ENCODE results near the gene FUOM.

FUOM gene

DNA sequence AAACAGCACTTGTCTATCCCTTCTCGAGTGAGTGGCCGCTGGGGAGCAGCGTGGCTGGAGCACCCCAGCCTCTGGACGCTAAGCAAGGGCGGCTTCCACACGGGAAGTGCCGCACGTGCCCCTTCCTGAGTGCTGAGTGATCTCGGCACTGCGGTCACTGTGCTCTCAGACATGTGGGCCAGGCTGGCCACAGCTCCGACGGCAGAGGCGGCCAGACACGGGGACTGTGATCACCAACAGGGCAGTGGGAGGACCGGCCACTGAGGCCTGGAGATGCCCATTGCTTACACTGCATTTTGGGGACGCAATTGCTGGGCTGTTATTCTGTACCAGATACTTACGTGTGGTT, 8.3 kb upstream of the FUOM start:
- no peak for DNase-seq

DNA sequence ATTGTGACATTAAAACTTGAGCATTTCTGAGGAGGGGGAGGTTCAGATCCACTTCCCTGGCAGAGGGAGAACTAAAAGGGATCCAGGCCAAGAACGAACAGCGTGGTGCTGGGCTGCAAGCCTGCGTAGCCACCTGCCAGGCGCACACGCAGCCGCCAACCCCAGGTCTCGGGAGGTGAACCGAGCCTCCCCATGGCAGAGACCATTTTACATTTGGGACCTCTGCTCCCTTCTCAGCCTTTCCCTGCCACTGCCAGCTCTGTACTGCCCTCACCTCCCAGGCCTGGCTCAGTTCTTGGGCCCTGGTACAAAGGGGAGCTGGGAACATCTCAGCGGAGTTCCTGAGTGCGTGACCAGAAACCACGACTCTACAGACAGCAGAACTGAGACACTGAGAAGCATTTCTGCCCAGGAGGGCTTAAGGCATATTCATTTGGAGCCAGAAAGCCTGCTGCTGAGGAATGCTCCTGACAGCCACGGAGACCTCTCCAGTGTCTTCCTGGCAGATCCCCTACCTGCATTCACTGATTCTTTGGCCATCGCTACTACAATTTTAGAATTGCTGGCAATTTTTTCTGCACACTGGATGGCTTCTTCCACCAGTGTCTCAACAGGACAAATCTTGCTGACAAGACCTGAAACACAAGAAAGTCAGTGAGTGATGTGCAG, 7.8 kb upstream of the FUOM start:
- DNase-seq: no peak

DNA sequence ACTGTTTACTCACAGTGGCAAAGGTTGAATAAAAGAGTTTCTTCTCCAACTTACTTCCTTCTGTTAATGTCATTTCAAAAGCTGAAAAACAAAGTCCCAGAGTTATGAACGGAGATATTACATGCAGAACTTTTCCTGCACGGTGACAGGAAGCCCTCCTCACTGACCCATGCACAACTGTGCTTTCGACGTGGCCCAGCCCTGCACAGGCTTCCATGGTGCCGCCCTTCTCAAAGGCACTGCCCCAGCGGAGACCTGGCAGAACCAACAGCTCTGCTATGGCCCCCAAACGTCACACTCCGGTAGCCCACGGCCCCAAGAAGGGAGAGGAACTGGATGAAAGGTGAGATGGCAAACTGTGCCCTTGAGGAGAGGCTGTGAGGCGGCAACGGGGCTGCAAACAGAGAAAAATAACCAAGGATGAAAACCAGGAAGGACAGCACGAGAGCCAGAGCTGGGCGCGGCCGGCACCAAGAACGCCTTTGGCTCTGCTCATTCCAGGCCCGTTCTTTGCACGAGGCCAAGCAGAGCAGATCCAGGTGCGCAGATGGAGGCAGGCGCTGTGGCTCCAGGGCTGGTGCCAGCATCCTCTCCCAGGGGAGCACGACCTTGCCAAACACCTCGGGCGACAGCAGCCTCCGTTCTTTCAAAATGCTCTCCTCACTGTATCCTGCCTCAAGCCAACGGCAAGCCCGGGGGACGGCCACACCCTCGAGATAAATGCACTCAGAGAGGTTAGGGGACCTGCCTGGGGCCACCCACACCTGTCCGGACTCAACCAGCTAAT, 7.0 kb upstream of the FUOM start:
- no peak for DNase-seq

DNA sequence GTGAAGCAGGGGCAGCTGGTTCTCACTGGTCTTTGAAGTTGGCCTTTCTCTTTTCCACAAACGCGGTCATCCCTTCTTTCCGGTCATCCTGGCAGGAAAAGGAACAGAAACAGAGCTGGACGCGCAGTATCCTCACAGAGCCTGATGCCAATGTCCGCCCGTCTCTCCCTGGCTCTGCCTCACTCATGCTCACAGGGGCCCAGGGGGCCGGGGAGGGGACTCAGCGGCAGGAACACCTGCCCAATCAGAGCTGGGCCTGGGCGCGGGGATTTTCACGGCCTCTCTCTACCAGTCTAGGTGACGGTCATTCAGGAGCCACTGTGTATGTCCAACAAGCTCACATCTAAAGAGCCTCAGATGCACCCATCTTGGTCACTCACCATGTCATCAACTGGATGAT, 5.0 kb upstream of the FUOM start:
- no peak for DNase-seq

DNA sequence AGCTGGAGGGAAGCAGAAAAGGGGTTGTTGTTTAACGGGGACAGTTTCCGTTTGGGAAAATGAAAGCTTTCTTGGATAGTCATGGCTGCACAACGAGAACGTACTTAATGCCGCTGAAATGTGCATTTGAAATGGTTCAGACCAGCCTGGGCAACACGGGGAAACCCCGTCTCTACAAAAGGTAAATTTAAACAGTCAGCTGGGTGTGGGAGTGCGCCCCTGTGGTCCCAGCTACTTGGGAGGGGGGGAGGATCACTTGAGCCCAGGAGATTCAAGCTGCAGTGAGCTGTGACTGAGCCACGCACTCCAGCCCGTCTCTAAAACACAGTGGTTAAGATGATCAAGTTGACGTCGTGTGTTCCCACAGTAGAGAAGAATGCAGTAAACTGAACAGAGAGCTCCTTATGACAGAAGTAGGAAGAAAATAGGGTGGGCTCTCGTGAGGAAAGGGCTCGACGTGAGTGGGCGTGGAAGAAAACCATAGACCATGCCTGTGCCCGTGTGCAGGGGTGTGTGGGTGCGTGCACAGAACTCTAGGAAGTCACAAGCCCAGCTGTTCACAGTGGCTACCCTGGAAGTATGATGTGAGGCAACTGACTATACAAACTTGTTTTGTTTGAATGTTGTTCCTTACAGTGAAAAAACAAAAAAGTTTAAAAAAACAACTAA, 4.1 kb upstream of the FUOM start:
- no peak for DNase-seq

DNA sequence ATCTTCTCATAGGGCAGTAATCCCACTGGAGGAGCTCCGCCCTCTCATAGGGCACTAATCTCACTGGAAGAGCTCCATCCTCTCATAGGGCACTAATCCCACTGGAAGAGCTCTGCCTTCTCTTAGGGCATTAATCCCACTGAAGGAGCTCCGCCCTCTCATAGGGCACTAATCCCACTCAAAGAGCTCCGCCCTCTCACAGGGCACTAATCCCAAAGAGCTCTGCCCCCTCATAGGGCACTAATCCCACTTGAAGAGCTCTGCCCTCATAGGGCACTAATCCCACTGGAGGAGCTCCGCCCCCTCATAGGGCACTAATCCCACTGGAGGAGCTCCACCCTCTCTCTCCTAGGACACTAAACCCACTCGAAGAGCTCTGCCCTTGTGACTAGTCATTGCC, 3.4 kb upstream of the FUOM start:
- no peak for DNase-seq

DNA sequence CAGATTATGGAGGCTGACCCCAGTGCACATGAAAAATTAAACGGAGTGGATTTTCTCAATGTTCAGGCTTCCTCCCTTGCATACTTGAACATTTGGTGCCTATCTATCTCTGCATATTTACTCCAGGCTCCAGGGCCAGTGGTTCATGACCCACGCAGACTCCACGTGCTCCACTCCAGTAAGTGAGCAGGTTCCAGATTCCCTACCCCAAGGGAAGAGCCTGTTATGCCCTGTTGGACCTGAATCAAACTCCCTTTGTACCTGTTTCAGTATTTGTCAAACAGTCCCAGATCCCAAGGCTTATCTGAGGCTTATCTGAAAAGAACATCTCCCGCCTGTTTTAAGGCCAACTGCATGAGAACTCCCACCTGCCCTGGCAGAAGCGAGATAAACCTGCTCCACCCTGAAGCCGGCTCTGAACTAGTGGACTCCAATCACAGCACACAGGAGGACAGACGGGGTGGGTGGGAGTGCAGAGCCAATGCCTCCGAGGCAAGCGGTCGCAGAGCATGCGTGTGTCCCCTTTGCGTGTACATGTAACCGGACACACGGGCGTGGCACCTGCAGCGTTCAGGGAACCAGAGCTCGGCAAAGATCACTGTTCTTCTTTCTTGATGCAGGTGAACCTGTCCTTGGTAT, 2.3 kb upstream of the FUOM start:
- DNase-seq: no peak

DNA sequence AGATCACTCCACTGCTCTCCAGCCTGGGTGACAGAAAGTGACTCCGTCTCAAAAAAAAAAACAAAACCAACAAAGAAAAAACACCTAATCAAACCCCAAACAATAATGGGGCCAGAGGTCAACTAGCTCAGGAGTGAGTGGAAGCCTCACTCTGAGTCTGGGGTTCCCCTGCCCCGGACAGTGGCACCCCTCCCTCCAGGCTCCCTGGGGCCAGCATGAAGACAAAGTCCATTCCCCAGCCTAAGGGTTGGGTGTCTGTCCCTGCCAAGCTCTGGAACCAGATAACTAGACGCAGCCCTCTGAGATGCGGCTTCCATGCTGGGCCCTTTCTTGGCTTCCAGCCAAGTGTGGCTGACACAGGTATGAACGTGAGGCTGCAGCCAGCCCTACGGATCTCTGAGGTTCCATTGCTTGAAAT, 1.7 kb upstream of the FUOM start:
- no peak for DNase-seq

DNA sequence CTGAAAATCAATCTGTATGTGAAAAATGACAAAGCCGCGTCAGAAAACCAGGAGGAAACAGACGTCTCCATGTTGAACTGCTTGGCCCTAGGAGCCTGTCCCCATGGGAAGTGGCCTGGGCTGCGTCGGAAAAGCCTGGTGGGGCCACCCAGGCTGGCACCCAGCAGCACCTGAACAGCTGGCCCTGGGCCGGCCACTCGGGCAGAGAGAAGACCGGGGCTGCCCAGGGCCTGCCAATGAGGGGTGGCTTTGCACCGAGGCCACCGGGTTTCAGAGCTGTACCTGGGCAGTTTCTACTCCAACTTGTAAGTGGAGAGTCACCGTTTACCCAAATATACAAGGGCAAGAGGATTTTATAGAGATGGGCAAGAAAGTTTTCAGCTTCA, 1.1 kb upstream of the FUOM start:
- no peak for DNase-seq

DNA sequence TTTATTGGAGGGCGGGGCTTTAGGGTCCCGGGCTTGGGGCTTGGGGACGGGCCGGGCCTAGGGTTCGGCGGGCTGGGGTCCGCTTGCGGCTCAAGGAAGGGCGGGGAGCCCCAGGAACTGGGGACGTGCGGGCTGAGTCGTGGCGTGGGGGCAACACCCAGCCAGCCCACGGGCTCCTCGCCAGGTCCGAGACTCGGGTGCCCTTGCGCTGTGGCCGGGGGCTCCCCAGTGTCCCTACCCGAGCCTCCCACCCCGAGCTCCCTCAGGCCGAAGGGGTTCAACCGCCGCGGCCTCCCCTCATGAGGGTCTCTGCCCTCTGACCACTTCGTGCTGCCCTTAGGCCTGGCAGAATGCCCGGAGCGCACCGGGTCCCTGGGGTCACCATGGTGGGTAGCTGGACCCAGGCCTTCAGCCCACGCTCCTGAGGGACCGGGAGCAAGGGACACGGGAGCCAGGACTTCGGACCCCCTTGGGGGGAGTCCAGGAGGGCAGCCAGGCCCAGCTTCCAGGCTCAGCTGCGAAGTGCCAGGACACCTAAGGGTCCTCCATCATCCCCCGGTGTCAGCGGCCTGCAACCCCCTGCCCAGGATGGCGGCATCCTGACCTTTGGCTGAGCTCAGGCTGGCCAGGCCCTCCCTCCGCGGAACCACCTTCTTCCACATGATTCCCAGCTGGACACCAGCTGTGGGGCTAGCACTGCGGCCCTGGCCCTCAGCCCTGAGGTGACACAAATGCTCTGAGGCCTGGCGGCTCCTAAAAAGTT, 524 bp upstream of the FUOM start:
- DNase-seq: no peak

DNA sequence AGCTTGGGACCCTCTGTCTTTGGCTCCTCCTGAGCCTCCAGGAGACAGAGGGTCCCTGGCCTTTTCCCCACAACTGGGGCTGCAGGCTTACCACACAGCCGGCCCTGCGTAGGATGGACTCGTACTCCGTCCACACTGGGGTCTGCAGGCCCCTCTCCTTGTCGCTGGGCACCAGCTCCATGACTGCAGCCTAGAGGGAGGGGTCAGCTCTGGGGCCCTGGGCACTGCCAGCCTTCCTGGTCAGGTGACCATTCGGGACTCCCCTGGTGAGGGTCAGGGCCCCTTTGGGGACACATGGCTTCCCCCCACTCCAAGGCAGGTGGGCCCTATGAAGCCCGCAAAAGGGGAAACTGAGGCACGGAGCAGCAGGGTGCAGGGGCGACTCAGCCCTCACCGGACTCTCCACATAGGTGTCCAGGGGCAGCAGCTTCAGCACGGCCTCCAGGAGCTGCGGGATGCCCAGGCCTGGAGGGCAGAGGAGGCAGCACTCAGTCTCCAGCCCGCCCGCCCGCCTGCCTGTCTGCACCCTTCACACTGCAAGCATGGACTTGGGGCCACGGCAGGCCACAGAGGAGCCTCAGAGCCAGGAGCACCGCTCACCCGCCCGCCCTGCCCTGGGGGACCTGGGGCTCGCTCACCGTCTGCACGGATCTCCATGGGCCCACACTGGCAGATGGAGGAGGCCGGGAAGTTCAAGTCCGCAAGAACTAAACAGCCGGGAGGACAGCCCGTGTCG, 1.1 kb downstream of the FUOM start:
- DNase-seq: no peak

DNA sequence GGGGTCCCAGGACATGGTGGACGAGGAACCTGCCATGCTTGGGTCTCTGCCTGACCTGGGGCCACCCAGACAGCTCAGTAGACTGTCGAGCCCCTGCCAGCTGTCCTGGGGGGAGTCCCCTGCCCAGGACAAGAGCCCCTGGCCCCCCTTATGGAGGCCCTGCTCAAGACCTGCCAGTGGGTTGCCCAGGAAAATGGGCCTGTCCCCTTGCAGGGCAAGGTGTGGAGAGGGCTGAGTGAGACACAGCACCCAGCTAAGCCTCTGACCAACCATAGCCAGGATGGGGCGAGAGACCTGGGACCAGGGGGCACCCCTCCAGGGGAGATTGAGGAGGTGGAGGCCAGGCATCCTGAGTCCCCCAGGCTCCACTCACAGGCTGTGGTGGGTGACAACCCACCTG, 1.8 kb downstream of the FUOM start:
- DNase-seq: no peak

DNA sequence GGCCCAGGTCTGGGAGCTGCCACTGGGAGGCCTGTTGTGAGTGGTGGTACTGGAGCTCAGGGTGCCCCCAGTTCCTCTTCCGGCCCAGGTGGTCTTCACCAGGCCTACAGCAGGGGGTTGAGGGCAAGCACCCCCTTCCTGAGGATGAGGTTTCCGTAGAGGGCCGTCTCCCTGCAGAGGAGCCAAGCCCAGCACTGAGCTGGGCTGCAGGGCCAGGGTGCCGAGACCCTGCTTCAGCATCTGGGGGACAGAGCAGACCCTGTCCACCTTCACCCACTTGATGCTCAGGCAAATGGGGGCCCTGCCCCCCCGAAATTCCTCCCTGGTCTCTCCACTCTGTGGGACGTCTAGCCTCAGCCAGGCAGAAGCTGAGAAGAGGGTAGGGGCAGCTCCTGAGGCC, 2.6 kb downstream of the FUOM start:
- DNase-seq: no peak

DNA sequence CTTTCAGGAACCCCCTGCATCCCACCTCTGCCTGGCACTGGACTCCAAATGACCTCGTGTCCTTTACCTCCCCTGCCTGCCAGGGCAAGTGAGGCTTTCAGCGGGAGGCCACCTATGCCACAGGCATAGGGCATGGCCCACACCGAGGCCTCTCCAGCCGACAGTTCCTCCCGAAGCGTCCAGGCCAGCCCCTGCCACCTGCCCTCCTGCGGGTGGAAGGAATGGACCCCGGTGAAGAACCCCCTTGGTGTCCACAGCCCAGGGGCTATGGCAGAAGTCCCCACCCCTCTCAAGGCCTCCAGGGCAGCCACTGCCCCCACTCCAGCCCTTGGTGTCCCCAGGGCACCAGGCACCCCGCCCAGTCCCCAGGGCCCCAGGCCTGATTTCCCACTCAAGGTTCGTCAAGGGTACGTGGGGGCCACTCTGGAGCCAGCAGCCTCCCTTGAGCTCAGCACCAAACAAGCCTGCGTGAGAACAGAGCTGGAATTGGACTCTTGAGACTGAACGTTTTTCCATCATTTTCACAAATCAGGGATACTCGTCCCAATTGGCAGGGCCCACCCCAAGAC, 3.1 kb downstream of the FUOM start:
- no peak for DNase-seq

DNA sequence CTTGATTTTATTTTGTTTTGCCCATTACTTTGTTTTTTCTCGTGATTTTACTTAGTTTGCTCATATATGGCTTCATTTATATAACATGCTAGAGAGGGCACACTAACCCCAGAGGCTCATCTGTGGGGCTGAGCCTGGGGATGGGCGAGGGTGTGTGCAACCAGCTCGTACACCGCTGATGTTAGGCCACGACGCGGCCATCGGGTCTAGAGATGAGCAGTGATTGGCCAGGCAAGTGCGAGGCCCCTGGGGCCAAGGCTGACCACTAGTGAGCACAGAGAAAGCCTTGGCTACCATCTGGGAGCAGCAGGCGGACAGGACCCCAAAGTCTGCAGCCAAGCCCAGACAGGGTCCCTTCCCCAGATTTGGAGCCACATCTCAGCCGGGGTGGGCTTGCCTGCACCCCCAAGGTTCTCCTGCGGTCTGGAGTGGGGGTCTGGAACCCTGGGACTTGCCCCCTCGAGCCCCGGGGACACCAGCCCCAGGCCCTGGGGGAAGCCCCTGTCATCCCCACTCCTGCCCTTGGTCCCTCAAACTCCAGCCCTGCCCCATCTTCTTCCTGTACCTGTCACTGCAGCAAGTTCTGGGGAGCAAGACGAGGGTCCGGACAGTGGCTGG, 3.7 kb downstream of the FUOM start:
- DNase-seq: no peak

DNA sequence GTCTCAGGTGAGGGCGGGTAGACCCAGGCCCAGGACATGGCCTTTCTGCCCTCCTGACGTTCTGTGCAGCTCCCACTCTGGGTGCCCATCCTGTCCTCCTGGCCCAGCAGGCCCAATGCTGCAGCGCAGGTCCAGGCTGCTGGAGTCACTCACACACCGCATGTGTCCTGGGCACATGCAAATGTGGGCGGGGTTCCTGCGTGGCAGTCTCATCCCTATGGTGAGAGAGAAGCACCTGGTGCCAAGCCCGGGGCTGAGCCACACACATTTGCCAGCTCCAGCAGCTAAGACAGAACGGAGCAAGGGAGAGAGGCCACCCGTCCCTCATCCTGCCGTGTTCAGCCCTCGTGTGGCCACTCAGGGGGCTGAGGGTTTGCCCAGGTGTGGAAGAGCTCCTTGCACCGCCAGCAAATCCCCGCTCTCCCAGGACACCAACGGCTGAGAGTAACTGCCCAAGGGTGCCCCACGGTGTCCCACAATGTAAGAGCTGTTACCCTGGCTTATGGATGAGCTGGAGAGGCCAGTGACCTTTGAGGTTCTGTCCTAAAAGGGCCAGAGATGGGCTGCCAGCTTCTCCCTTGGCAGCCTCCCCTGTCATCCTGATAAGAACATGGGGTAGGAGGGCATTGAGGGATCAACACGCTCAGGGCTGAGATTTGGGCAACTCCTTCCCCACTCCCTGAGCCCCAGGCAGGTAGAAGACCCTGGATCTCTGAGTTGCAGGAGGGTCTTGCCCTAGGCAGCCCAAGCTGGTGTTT, 4.4 kb downstream of the FUOM start:
- DNase-seq: no peak

DNA sequence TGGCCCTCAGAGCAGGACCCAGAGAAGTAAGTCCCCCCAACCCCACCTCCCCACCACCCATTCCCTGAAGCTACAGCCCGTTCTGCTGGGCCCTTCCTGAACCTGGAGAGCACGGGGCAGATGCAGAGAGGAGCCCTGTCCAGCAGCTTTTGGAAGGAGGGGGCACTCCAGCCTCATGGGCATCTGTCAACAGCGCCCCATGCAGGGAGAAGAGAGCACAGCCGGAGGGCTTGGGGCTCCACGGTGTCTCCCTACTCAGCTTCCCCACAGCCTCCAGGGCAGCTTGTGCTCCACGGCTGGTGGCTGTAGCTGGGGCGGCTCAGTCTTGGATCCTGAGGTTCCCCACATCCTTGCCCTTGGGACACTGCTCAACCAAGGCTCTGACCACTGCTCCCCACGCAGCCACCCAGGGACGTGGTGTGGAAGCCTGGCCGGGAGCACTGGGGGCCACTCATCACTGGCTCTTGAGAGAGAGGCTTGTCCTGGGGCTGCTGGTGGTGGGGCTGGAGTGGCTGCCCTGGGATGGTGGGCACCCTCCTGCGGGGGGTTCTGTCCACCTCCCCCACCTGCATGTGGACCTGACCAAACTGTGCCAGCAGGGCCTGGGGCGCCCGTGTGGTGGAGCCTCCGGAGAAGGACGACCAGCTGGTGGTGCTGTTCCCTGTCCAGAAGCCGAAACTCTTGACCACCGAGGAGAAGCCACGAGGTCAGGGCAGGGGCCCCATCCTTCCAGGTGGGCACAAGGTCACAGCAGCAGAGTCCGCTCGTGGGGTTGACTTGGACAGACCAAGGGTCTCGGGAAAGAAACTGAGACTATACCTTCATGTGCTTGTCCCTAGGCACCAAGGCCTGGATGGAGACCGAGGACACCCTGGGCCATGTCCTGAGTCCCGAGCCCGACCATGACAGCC, 6.2 kb downstream of the FUOM start:
- no peak for DNase-seq

DNA sequence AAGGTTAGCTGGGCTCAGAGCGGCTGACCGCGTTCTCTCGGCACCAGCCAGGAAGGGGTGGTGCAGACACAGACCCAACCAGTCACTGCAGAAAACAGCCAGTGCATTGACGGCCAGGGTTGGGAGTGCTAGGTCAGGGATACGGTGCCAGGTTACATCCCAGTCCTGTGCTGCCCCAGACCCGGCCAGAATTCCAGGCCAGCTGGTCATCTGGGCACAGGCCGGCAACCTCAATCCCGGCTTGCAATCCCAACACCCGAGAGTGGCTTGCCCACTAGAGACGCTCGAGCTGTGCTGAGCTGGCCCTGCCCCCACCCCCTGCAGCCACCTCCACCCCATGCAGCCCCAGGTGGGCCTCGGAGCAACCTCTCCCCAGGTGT, 6.9 kb downstream of the FUOM start:
- DNase-seq: no peak

DNA sequence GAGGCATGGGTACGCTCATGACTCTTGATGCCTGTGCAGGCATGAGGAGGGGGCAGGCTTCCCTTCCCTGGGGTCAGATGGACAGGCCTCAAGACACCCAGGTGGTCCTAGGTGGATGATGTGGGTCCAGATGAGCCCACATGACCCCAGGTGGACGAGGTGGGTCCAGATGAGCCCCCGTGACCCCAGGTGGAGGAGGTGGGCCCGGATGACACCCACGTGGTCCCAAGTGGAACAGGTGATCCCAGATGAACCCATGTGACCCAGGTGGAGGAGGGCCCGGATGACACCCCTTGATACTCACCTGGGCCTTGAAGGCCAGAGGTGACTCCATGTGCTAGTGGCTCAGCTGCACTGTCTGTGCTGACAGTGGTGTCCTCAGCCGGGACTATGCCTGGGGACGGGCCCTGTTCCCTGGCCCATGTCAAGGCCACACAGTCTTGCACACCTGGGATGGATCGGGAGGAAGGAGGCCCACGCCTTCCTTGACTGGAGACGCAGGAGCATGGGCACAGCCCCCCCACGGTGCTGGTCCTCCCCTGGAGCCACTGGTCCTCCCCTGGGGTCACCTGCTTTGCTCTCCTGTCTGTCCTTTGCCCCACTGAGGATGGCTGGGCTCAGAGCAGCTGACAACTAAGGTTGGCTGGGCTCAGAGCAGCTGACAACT, 7.4 kb downstream of the FUOM start:
- no peak for DNase-seq
